BLaER1 (cell line): Measurements from ENCODE around the gene ZNRD2.
"Not testable (repeated sequence)": the region's sequence is repeated elsewhere in the genome, so short reads cannot be mapped to it uniquely, and the experiment has no call there.

ENCODE experiments used
- H3K27ac ChIP-seq: shearing (Covaris generic); formaldehyde crosslinking; 2 replicates; pipeline ENCODE4 v1.8.1; 2022
- H3K27me3 ChIP-seq: shearing (Covaris generic); formaldehyde crosslinking; 2 replicates; pipeline ENCODE4 v1.8.1; 2022
- H3K36me3 ChIP-seq: shearing (Covaris generic); formaldehyde crosslinking; 2 replicates; pipeline ENCODE4 v1.8.1; 2022
- H3K4me1 ChIP-seq: shearing (Covaris generic); formaldehyde crosslinking; 2 replicates; pipeline ENCODE4 v1.8.1; 2022
- H3K4me2 ChIP-seq: shearing (Covaris generic); formaldehyde crosslinking; 2 replicates; pipeline ENCODE4 v1.8.1; 2022
- H3K4me3 ChIP-seq: shearing (Covaris generic); formaldehyde crosslinking; 2 replicates; pipeline ENCODE4 v1.8.1; 2022
- H3K9ac ChIP-seq: shearing (Covaris generic); formaldehyde crosslinking; 2 replicates; pipeline ENCODE4 v1.8.1; 2022
- H3K9me3 ChIP-seq: shearing (Covaris generic); formaldehyde crosslinking; 2 replicates; pipeline ENCODE4 v1.8.1; 2022
- H4K20me1 ChIP-seq: shearing (Covaris generic); formaldehyde crosslinking; 2 replicates; pipeline ENCODE4 v1.8.1; 2022
- Cebpa-rat ChIP-seq: shearing (Covaris generic); IDR thresholded peaks from 2 replicates; pipeline ENCODE4 v1.8.1; 2022

Gene ZNRD2

GRCh38 chr11:65569973-65570918, at the start of gene ZNRD2:
ZNRD2 (plus strand) TSS chr11:65570477; CDS start chr11:65570492, 15 bp downstream.
- peaks cover 71% of the 10 kb centered on the region for H3K4me1 ChIP-seq
- no peaks in the 10 kb centered on the region; the same call in 1 of the 2 replicates for H3K36me3 ChIP-seq
- no peak for TF ChIP-seq Cebpa-rat
- no peaks in the 10 kb centered on the region for H3K9me3 ChIP-seq
- H3K4me2 ChIP-seq, result peak within 1 kb of the TSS; percentile 100
- H3K27ac ChIP-seq, result peak within 1 kb of the TSS; percentile 85
- peak within 1 kb of the TSS; percentile 98 for H3K9ac ChIP-seq
- H3K4me3 ChIP-seq, result peak within 1 kb of the TSS; percentile 90
- peaks cover 37% of the 10 kb centered on the region for H4K20me1 ChIP-seq
- no peaks in the 10 kb centered on the region for H3K27me3 ChIP-seq

GRCh38 chr11:65521777-65522521, 48.3 kb upstream of the ZNRD2 start:
- Histone ChIP-seq H3K4me2 (peak overlapping the region; percentile 95), H4K20me1 (peaks cover 18% of the 10 kb centered on the region), H3K4me1 (peaks cover 60% of the 10 kb centered on the region), H3K27ac (0 out of 2 replicates have a peak overlapping the region, but pooled peaks have one; percentile 18)
- H3K27me3 ChIP-seq, H3K4me3 ChIP-seq, H3K36me3 ChIP-seq, H3K9me3 ChIP-seq, H3K9ac ChIP-seq: not testable (repeated sequence)

GRCh38 chr11:65522718-65523630, 47.3 kb upstream of the ZNRD2 start:
- peak overlapping the region; percentile 95 for H3K4me2 ChIP-seq
- peak overlapping the region; percentile 62 for H3K27ac ChIP-seq
- H3K27me3 ChIP-seq, H3K9me3 ChIP-seq: not testable (repeated sequence)
- H3K4me3 ChIP-seq, result peak overlapping the region; percentile 45
- peak overlapping the region; percentile 62 for H3K9ac ChIP-seq
- peaks cover 20% of the 10 kb centered on the region for H3K36me3 ChIP-seq
- peaks cover 61% of the 10 kb centered on the region for H3K4me1 ChIP-seq
- peaks cover 19% of the 10 kb centered on the region for H4K20me1 ChIP-seq

GRCh38 chr11:65523631-65523968, 46.7 kb upstream of the ZNRD2 start:
- Histone ChIP-seq H3K9ac (peak overlapping the region; percentile 62), H3K36me3 (peaks cover 26% of the 10 kb centered on the region), H3K4me3 (peak overlapping the region; percentile 45), H3K27ac (peak overlapping the region; percentile 62), H4K20me1 (peaks cover 22% of the 10 kb centered on the region), H3K4me1 (peaks cover 61% of the 10 kb centered on the region), H3K4me2 (peak overlapping the region; percentile 95)
- not testable (repeated sequence) for H3K27me3 ChIP-seq, H3K9me3 ChIP-seq

GRCh38 chr11:65524014-65524740, 46.1 kb upstream of the ZNRD2 start:
- Histone ChIP-seq H3K36me3 (peaks cover 32% of the 10 kb centered on the region), H3K4me2 (peak overlapping the region; percentile 95), H3K9ac (peak overlapping the region; percentile 62), H3K27me3 (no peaks in the 10 kb centered on the region), H3K4me3 (peak overlapping the region; percentile 49), H3K27ac (peak overlapping the region; percentile 62), H3K9me3 (no peaks in the 10 kb centered on the region), H4K20me1 (peaks cover 27% of the 10 kb centered on the region), H3K4me1 (peaks cover 62% of the 10 kb centered on the region)
- no peak for TF ChIP-seq Cebpa-rat

GRCh38 chr11:65524741-65525545, 45.3 kb upstream of the ZNRD2 start, which contains the start of gene SCYL1:
SCYL1 (plus strand) TSS chr11:65525083; CDS start chr11:65525154, 71 bp downstream.
- peaks cover 70% of the 10 kb centered on the region for H3K4me1 ChIP-seq
- no peak for TF ChIP-seq Cebpa-rat
- H3K27me3 ChIP-seq, result no peaks in the 10 kb centered on the region
- peaks cover 40% of the 10 kb centered on the region for H3K36me3 ChIP-seq
- peak within 1 kb of the TSS; percentile 97 for H3K4me3 ChIP-seq
- H4K20me1 ChIP-seq, result peaks cover 33% of the 10 kb centered on the region
- peak within 1 kb of the TSS; percentile 99 for H3K4me2 ChIP-seq
- H3K9me3 ChIP-seq, result no peaks in the 10 kb centered on the region
- H3K9ac ChIP-seq, result peak within 1 kb of the TSS; percentile 96
- H3K27ac ChIP-seq, result peak within 1 kb of the TSS; percentile 94

GRCh38 chr11:65525546-65526480, 44.5 kb upstream of the ZNRD2 start:
- H3K4me3 ChIP-seq, result peak overlapping the region; percentile 97
- H3K9ac ChIP-seq, result peak overlapping the region; percentile 96
- peaks cover 48% of the 10 kb centered on the region for H3K36me3 ChIP-seq
- peaks cover 42% of the 10 kb centered on the region for H4K20me1 ChIP-seq
- TF ChIP-seq Cebpa-rat, result no peak
- no peaks in the 10 kb centered on the region for H3K27me3 ChIP-seq
- H3K4me1 ChIP-seq, result peaks cover 65% of the 10 kb centered on the region
- H3K9me3 ChIP-seq, result no peaks in the 10 kb centered on the region
- peak overlapping the region; percentile 94 for H3K27ac ChIP-seq
- peak overlapping the region; percentile 99 for H3K4me2 ChIP-seq
